Activated CD8-positive, alpha-beta T cell treated with anti-CD3 and anti-CD28 coated beads for 36 hours (primary cell): Measurements from ENCODE around the gene RLBP1. TPM values are rescaled to one million over a fixed set of nuclear protein-coding genes. Genes with fewer than 3 reads are reported as not detected.

Experiments used
- ATAC-seq: fragments of 200-7000 bp; cut with Tn5 transposase; one replicate; pipeline ENCODE4 v1.10.0; 2021; ENCODE audit warnings: mild to moderate bottlenecking, moderate library complexity
- CTCF ChIA-PET: fragments of 350-600 bp; sonication (Branson Sonifier 250); formaldehyde crosslinking; loops from one replicate; lab custom pipeline; 2021; ENCODE audit warnings: antibody characterized with exemption; lab: Charles Lee
- POLR2A ChIA-PET: fragments of 350-600 bp; sonication (Branson Sonifier 250); formaldehyde crosslinking; loops from one replicate; lab custom pipeline; 2021; ENCODE audit warnings: antibody characterized with exemption; lab: Charles Lee
- DNase-seq: peaks from one replicate; pipeline ENCODE4 v3.0.0-alpha.2; 2020
- H3K27ac Mint-ChIP-seq: one replicate; pipeline ENCODE4 v1.8.0; 2021; ENCODE audit warnings: mild to moderate bottlenecking, mixed read lengths
- H3K27me3 Mint-ChIP-seq: one replicate; pipeline ENCODE4 v1.8.0; 2021; ENCODE audit warnings: mixed read lengths
- H3K36me3 Mint-ChIP-seq: one replicate; pipeline ENCODE4 v1.8.0; 2021; ENCODE audit warnings: low read depth, mixed read lengths
- H3K4me1 Mint-ChIP-seq: one replicate; pipeline ENCODE4 v1.8.0; 2021; ENCODE audit warnings: low read depth, mixed read lengths
- H3K4me3 Mint-ChIP-seq: one replicate; pipeline ENCODE4 v1.8.0; 2021; ENCODE audit warnings: mild to moderate bottlenecking, moderate library complexity, mixed read lengths
- H3K9me3 Mint-ChIP-seq: one replicate; pipeline ENCODE4 v1.8.0; 2021; ENCODE audit warnings: mixed read lengths
- intact Hi-C: fragments of 100-400 bp; cut with micrococcal nuclease; formaldehyde crosslinking; loops from one replicate; pipeline ENCODE4 v1.10.0; 2022
- total RNA-seq, 2 experiments: library from RNA; stranded (reverse); gene quantifications; one replicate each; pipeline ENCODE4 v1.2.3, GENCODE V29; 2021
- TF ChIP-seq, protein P1 (sequence below): fragments of 200-600 bp; IDR thresholded peaks from one replicate; pipeline ENCODE4 v1.8.0; 2022; ENCODE audit warnings: antibody characterized with exemption, mild to moderate bottlenecking

The RLBP1 gene
- total RNA-seq, 2 experiments from 2014 or later: not detected

DNA sequence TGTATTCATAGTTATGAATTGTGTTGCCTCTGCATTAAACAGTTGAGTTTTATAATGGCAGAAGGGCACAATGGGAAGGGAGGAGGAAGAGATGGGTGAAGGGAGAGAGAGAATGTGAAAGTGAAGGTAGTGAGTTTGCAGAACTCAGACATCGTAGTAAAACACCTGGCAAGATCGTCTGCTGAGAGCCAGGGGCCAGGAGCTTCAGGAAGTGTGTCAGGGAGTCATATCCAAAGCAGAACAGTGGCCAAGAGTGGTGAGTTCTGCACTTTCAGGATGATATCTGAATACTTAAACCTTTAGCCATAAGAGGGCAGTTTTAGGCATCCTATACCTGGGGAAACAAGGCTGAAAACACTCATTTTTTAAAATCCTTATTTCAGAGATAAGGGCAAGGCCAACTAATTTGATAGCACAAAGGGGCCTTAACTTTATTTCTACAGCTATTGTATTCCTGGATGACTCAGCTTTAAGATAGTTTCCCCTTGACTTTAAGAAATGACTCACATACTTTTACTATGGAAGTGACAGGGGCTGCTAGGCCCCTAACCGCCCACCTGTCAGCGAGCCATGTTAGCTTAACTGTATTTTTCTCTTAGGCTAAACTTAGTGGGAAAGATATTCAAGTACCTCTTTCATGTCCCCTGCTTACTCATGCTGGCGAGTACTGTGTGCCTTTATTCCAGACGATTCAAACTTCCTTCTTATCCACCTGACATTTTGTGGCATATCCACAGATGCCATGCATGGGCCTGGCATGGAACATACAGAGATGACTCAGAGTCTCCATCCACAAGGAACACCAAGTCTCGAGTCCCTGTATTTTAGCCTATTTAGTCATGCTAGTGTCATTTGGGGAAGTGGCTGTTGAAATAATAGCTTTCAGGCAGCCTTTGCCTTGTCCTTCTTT lies 53.9 kb downstream of the RLBP1 start:
- peaks cover 10% of the 10 kb centered on the region for H3K36me3 Mint-ChIP-seq
- ATAC-seq (peak; percentile 88), DNase-seq (peak; percentile 86)
- CTCF ChIA-PET: interaction anchor here (0.7 to 5.8 kb wide), 22 partner anchors 8 to 263 kb away, joined by 3 to 72 read pairs (median 4); partner anchors contain the start of genes ABHD2 and FANCI
- H3K4me1 Mint-ChIP-seq: peaks cover 35% of the 10 kb centered on the region
- POLR2A ChIA-PET: interaction anchor here (0.7 to 2.8 kb wide), 7 partner anchors 10 to 272 kb away, joined by 3 to 16 read pairs (median 4); partner anchors contain the start of genes ABHD2 and HAPLN3
- H3K4me3 Mint-ChIP-seq: peak overlapping the region; percentile 48
- H3K9me3 Mint-ChIP-seq: no peaks in the 10 kb centered on the region
- H3K27me3 Mint-ChIP-seq: no peaks in the 10 kb centered on the region
- H3K27ac Mint-ChIP-seq: peak overlapping the region; percentile 90
- intact Hi-C loops: no loop called here
- TF ChIP-seq, protein P1, sequence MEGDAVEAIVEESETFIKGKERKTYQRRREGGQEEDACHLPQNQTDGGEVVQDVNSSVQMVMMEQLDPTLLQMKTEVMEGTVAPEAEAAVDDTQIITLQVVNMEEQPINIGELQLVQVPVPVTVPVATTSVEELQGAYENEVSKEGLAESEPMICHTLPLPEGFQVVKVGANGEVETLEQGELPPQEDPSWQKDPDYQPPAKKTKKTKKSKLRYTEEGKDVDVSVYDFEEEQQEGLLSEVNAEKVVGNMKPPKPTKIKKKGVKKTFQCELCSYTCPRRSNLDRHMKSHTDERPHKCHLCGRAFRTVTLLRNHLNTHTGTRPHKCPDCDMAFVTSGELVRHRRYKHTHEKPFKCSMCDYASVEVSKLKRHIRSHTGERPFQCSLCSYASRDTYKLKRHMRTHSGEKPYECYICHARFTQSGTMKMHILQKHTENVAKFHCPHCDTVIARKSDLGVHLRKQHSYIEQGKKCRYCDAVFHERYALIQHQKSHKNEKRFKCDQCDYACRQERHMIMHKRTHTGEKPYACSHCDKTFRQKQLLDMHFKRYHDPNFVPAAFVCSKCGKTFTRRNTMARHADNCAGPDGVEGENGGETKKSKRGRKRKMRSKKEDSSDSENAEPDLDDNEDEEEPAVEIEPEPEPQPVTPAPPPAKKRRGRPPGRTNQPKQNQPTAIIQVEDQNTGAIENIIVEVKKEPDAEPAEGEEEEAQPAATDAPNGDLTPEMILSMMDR: no peak

DNA sequence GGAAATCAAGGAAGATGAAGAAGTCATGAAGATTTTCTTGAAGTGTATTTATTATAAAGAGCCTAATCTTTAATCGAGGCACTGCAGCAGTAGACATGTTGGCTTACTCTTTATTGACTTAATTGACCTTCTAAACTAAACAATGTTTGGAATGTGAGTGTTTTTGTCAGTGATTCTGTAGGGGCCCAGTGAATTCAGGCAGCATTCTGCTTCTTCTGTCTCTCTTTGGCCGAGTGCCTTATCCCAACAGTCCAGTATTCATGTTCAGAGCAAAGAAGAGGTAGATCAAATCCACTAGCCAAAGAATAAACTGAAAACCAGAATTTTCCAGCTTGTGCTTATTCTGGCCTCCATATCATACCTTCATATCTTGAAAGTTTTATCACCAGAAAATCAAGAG lies 55.7 kb downstream of the RLBP1 start:
- H3K9me3 Mint-ChIP-seq: no peaks in the 10 kb centered on the region

DNA sequence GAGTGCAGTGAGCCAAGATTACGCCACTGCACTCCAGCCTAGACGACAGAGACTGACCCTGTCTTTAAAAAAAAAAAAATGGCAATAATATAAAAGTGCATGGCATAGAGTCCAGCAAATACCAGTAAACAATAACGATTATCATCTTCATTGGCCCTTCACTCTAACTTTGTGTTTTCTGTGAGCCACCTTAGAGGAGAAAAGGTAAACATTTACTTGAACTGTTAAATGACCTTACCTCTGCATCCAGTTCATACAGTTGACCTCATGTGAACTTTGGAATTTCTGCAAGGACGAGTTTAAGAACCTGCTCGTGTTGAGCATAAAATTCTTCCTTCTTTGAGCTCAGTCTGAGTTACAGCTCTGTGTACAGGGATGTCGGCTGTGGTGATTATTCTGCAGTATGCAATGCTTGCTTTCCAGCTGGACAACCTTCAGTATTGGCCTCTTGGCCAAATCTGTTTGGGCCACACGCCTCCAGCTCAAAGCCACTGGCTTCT lies 56.6 kb downstream of the RLBP1 start:
- Mint-ChIP-seq H3K9me3 (no peaks in the 10 kb centered on the region), H3K27me3 (no peaks in the 10 kb centered on the region), H3K4me3 (no peak overlapping the region), H3K27ac (no peak overlapping the region), H3K4me1 (peaks cover 31% of the 10 kb centered on the region), H3K36me3 (peaks cover 12% of the 10 kb centered on the region)
- TF ChIP-seq, protein P1: no peak
- intact Hi-C loops: no loop called here
- ATAC-seq (no peak), DNase-seq (no peak)
- POLR2A ChIA-PET: no interaction called here
- CTCF ChIA-PET: interaction anchor here (0.9 to 5.8 kb wide), 5 partner anchors 14 to 107 kb away, joined by 3 to 72 read pairs (median 17); no protein-coding TSS in a partner anchor

More for the DNA sequence above, 55.7 kb downstream of the RLBP1 start:
- DNase-seq: no peak
- Mint-ChIP-seq H3K27ac (no peak overlapping the region), H3K36me3 (peaks cover 15% of the 10 kb centered on the region), H3K4me3 (no peak overlapping the region), H3K27me3 (no peaks in the 10 kb centered on the region), H3K4me1 (peaks cover 35% of the 10 kb centered on the region)
- intact Hi-C loops: no loop called here
- TF ChIP-seq, protein P1: no peak
- CTCF ChIA-PET: interaction anchor here (0.9 to 5.8 kb wide), 7 partner anchors 9 to 109 kb away, joined by 3 to 72 read pairs (median 17); no protein-coding TSS in a partner anchor
- POLR2A ChIA-PET: interaction anchor here (2.8 kb wide), 1 partner anchor 76 kb away, joined by 16 read pairs; the partner anchor contains the start of gene ABHD2
- no peak for ATAC-seq

DNA sequence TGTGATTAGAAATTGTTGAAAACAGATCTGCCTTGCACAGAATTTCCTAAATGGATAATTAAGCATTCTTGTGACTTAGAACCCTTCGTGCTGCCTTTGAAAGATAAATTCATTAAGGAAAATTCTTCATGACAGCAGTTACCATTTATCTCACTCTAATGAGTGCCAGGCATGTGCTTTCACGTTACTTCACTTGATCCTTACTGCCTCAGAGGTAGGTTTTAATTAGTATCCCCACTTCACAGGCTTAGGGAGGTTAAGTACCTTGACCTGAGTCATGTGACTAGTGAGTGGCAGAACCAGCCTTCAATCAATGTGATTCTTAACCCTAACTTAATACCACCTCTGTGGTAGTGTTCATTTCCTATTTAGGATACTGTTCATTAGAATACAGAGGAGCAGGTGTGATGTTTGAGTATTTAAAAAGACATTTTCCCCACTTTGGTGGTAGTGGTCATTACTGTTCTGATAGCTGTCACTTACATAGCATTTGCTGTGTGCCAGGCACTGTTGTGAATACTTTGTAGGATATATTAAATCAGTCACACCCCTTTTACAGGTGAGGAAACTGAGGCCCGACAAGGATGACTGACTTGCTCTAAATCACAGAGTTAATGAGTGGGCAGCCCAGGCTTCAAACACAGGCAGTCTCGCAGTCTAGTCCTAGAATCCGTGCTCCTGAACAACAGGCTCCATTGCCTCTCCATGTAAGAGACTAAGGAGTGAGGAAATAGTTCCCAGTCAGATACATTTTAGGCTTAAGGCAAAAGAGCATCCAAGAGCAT lies 57.9 kb downstream of the RLBP1 start:
- POLR2A ChIA-PET: no interaction called here
- TF ChIP-seq, protein P1: no peak

More for the DNA sequence above, 57.9 kb downstream of the RLBP1 start:
- no peak for ATAC-seq
- no peak overlapping the region for H3K4me3 Mint-ChIP-seq
- no peaks in the 10 kb centered on the region for H3K27me3 Mint-ChIP-seq
- CTCF ChIA-PET: interaction anchor here (1.1 to 4.7 kb wide), 3 partner anchors 25 to 106 kb away, joined by 4 to 17 read pairs (median 10); no protein-coding TSS in a partner anchor
- intact Hi-C loops: no loop called here
- no peak for DNase-seq
- no peaks in the 10 kb centered on the region for H3K9me3 Mint-ChIP-seq
- H3K4me1 Mint-ChIP-seq: peaks cover 22% of the 10 kb centered on the region
- peaks cover 8% of the 10 kb centered on the region for H3K36me3 Mint-ChIP-seq
- H3K27ac Mint-ChIP-seq: no peak overlapping the region
